ENCODE measurements around the gene RPS28.
"Not testable (repeated sequence)": the region's sequence is repeated elsewhere in the genome, so short reads cannot be mapped to it uniquely, and the experiment has no call there.

RPS28 gene

DNA sequence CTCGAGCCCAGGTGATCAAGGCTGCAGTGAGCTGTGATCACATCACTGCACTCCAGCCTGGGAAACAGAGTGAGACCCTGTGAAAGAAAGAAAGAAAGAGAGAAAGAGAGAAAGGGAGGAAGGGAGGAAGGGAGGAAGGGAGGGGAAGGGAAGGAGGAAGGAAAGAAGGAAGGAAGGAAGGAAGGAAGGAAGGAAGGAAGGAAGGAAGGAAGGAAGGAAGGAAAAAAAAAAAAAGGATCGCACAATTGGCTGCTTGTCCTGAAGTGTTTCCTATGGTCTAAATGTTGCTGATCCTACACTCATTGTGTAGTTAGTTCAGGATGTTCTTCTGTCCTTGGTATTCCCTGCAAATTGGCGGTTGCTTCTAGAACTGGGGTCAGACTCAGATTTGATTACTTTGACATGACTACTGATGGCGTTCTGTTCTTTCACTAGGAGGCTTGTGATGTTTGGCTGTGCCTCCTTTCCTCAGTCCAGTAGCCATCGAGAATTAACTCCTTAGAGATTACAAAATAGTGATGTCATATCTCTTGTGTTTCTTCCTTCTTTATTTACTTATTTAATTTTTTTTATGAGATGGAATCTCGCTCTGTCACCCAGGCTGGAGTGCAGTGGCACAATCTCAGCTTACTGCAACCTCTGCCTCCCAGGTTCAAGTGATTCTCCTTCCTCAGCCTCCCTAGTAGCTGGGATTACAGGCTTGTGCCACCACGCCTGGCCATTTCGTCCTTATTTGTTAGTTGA, 28.5 kb downstream of the RPS28 start:
- not testable (repeated sequence) for H3K9me3 Mint-ChIP-seq (ENCODE audit: low read depth); H3K27ac Mint-ChIP-seq; H3K27me3 Mint-ChIP-seq; H3K36me3 Mint-ChIP-seq; H3K4me1 Mint-ChIP-seq (ENCODE audit: low read depth); H3K4me3 Mint-ChIP-seq

DNA sequence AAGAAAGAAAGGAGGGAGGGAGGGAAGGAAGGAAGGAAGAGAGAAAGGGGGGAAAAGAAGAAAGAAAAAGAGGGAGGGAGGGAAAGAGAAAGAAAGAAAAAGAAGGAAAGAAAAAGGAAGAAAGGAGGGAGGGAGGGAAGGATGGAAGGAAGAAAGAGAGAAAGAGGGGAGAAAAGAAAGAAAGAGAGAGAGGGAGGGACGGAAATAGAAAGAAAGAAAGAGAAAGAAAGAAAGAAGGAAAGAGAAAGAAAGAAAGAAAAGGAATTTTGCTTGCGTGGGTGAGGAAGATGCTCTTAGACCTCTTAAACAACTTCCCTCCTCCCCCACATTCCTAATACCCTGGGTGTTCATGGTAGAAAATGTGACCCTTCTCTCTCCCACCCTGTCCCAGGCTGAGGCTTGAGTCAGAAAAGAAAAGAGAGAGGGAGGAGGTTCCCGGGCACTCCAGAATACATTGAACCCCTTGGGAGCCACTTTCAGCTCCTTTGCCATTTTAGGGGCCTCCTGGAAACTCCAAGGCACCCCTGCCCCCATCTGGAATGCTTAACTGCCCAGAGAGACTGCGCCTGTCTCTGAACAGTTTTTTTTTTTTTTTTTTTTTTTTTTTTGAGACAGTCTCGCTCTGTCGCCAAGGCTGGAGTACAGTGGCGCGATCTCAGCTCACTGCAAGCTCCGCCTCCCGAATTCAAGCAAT, 31.0 kb downstream of the RPS28 start:
- no peaks in the 10 kb centered on the region for H3K36me3 Mint-ChIP-seq
- H3K27me3 Mint-ChIP-seq = peaks cover 9% of the 10 kb centered on the region
- H3K9me3 Mint-ChIP-seq (ENCODE audit: low read depth) = peaks cover 3% of the 10 kb centered on the region
- no peak overlapping the region for H3K27ac Mint-ChIP-seq
- H3K4me1 Mint-ChIP-seq (ENCODE audit: low read depth) = peaks cover 2% of the 10 kb centered on the region
- H3K4me3 Mint-ChIP-seq = no peak overlapping the region

DNA sequence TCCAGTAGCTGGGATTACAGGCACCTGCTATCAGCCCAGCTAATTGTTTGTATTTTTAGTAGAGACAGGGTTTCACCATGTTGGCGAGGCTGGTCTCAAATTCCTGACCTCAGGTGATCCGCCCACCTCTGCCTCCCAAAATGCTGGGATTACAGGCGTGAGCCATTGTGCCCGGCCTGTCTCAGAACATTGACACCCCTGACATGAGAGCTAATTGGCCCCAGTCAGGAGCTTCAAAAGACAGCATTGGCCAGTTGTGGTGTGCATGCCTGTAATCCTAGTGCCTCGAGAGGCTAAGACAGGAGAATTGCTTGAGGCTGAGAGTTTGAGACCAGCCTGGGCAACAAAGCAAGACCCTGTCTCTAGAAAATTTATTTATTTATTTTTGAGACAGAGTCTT, 31.5 kb downstream of the RPS28 start:
- H3K27me3 Mint-ChIP-seq; H3K4me3 Mint-ChIP-seq; H3K9me3 Mint-ChIP-seq (ENCODE audit: low read depth); H3K27ac Mint-ChIP-seq; H3K36me3 Mint-ChIP-seq; H3K4me1 Mint-ChIP-seq (ENCODE audit: low read depth): not testable (repeated sequence)

DNA sequence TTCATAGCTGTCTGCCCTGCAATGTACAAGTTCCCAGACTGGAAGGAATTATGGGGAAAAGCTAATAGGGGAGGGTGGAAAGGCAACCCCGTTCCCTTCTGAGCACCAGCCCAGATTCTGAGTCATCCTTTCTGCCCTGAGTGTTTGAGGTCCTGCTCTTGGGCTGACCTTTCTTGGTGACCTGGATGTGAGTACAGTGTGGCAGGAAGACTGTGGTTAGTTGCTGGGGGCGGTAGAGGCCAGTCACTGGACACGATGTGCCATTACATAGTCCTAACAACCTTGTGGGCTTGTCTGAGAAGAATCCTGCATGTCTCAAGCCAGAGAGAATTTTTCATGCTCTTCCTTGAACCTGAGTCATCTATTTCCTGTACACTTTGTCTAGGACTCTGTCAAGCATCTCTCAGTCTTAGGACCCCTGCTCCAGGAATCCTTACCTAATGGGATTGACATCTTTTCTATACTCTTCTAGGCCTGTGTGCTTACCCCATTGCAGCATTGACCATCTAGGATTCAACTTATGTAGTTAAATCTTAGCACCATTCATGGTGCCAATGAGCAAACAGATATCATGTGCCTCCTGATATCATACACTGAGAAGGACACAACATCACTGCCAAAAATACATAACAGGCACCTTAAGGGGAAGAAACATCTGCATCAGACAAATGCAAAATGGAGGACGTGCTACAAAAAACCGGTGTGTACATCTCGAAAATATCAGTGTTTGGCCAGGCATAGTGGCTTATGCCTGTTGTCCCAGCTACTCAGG, 34.5 kb downstream of the RPS28 start:
- peaks cover 6% of the 10 kb centered on the region for H3K27me3 Mint-ChIP-seq
- peaks cover 3% of the 10 kb centered on the region for H3K9me3 Mint-ChIP-seq (ENCODE audit: low read depth)
- no peak overlapping the region for H3K27ac Mint-ChIP-seq
- no peaks in the 10 kb centered on the region for H3K36me3 Mint-ChIP-seq
- H3K4me3 Mint-ChIP-seq = no peak overlapping the region
- H3K4me1 Mint-ChIP-seq (ENCODE audit: low read depth) = peaks cover 2% of the 10 kb centered on the region

DNA sequence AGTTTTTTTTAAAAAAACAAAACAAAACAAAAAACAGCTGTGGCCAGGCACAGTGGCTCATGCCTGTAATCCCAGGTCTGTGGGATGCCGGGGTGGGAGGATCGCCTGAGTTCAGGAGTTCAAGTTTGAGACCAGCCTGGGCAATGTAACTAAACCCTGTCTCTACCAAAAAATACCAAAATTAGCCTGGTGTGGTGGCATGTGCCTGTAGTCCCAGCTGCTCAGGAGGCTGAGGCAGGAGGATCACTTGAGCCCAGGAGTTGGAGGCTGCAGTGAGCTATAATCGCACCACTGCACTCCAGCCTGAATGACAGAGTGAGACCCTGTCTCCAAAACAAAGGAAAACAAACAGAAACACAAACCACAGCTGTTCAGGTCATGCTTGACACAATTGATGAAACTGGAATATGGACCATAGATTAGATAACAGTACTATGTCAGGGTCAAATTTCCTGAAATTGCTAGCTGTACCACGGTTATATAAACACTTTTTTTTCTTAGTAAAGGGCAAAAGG, 35.8 kb downstream of the RPS28 start:
- Mint-ChIP-seq H3K27me3 (peaks cover 7% of the 10 kb centered on the region), H3K4me1 (ENCODE audit: low read depth) (peaks cover 4% of the 10 kb centered on the region), H3K4me3 (no peak overlapping the region), H3K27ac (no peak overlapping the region), H3K36me3 (no peaks in the 10 kb centered on the region), H3K9me3 (ENCODE audit: low read depth) (peaks cover 3% of the 10 kb centered on the region)

GRCh38 chr19:8358948-8359347, 37.7 kb downstream of the RPS28 start:
- Mint-ChIP-seq H3K36me3 (no peaks in the 10 kb centered on the region), H3K9me3 (ENCODE audit: low read depth) (peaks cover 3% of the 10 kb centered on the region), H3K4me1 (ENCODE audit: low read depth) (peaks cover 10% of the 10 kb centered on the region), H3K27me3 (peaks cover 11% of the 10 kb centered on the region), H3K4me3 (no peak overlapping the region), H3K27ac (no peak overlapping the region)

GRCh38 chr19:8360196-8360595, 38.9 kb downstream of the RPS28 start:
- no peak overlapping the region for H3K4me3 Mint-ChIP-seq
- no peak overlapping the region for H3K27ac Mint-ChIP-seq
- peaks cover 3% of the 10 kb centered on the region for H3K9me3 Mint-ChIP-seq (ENCODE audit: low read depth)
- peaks cover 10% of the 10 kb centered on the region for H3K4me1 Mint-ChIP-seq (ENCODE audit: low read depth)
- no peaks in the 10 kb centered on the region for H3K36me3 Mint-ChIP-seq
- peaks cover 11% of the 10 kb centered on the region for H3K27me3 Mint-ChIP-seq

DNA sequence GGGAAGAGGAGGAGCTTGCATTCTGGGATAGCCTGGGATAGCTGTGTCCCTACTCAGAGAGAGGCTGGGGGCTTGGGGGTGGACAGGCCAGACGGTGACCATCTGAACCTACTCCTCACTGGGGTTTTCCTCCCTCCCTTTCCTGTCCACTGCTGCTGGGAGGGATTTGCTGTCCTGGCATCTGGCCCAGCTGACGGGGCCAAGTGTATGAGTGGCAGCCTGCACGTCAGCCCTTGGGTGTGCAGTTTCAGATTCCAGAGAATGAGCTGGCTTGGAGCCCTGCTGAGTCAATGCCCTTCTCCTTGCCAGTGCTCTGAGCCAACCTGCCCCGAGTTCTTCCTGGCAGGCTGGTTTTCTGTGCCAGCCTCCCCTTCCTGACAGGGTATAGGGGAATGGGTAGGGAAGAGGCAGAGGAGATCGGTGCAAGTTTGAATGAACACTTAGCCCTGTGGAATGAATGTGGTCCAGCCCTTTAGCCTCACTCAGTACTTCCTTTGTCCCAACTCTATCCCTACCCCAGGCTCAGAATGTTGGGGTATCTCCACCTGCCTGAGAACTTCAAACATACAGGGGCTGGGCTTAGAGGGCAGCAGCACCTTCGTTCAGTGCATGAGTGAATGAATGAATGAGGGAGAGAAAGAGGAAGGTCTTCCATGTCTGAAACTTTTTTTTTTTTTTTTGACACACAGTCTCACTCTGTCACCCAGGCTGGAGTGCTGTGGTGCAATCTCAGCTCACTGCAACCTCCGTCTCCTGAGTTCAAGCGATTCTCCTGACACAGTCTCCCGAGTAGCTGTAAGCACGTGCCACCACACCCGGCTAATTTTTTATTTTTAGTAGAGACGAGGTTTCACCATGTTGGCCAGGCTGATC, 40.9 kb downstream of the RPS28 start:
- Mint-ChIP-seq H3K27me3 (peaks cover 14% of the 10 kb centered on the region), H3K4me3 (peak overlapping the region; percentile 51), H3K36me3 (no peaks in the 10 kb centered on the region), H3K27ac (no peak overlapping the region), H3K9me3 (ENCODE audit: low read depth) (no peaks in the 10 kb centered on the region), H3K4me1 (ENCODE audit: low read depth) (peaks cover 10% of the 10 kb centered on the region)

GRCh38 chr19:8363803-8364771, 42.8 kb downstream of the RPS28 start, which contains the start of gene ANGPTL4:
ANGPTL4 (plus strand) TSS chr19:8364155; CDS start chr19:8364322, 167 bp downstream.
- peaks cover 10% of the 10 kb centered on the region for H3K4me1 Mint-ChIP-seq (ENCODE audit: low read depth)
- no peaks in the 10 kb centered on the region for H3K36me3 Mint-ChIP-seq
- no peak within 1 kb of the TSS for H3K27ac Mint-ChIP-seq
- H3K4me3 Mint-ChIP-seq = peak within 1 kb of the TSS; percentile 88
- peaks cover 23% of the 10 kb centered on the region for H3K27me3 Mint-ChIP-seq
- H3K9me3 Mint-ChIP-seq (ENCODE audit: low read depth) = no peaks in the 10 kb centered on the region

- Mint-ChIP-seq H3K4me3 (no peak overlapping the region), H3K9me3 (ENCODE audit: low read depth) (no peaks in the 10 kb centered on the region), H3K27me3 (peaks cover 23% of the 10 kb centered on the region)
Observed at GRCh38 chr19:8366121-8366581, 44.9 kb downstream of the RPS28 start.

GRCh38 chr19:8366961-8367326, 45.6 kb downstream of the RPS28 start:
- no peaks in the 10 kb centered on the region for H3K9me3 Mint-ChIP-seq (ENCODE audit: low read depth)
- no peak overlapping the region for H3K27ac Mint-ChIP-seq
- peaks cover 20% of the 10 kb centered on the region for H3K27me3 Mint-ChIP-seq
- H3K4me3 Mint-ChIP-seq = no peak overlapping the region
- peaks cover 8% of the 10 kb centered on the region for H3K4me1 Mint-ChIP-seq (ENCODE audit: low read depth)
- no peaks in the 10 kb centered on the region for H3K36me3 Mint-ChIP-seq

More at GRCh38 chr19:8366121-8366581, 44.9 kb downstream of the RPS28 start:
- Mint-ChIP-seq H3K27ac (no peak overlapping the region), H3K36me3 (no peaks in the 10 kb centered on the region), H3K4me1 (ENCODE audit: low read depth) (peaks cover 10% of the 10 kb centered on the region)

DNA sequence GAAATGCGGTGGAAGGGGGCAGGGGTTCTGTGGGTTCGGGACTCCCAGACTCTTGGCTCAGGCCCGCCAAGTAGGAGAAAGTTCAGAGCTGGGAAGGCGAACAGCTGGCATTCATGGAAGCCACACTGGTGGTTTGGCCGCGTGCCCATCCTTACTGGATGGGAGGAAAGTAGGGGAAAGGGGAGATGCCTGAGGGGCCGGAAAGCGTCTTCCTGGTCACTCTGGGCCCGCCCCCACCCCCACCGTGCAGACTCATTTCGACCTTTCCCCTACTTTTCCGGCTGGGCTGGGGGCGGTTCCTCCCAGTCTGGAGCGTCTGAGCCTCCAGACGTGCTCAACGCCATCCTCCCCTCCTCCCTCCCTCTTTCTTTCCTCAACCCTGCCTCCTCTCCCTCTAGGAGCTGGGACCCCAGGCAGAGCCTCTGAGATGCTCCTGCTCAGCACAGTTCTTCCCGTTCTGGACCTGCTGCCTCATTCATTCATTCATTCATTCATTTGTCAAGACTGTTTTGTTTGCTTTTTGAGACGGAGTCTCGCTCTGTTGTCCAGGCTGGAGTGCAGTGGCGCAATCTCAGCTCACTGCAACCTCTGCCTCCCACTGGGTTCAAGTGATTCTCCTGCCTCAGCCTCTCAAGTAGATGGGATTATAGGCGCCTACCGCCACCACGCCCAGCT, 46.2 kb downstream of the RPS28 start:
- Mint-ChIP-seq H3K27ac (no peak overlapping the region), H3K36me3 (no peaks in the 10 kb centered on the region), H3K9me3 (ENCODE audit: low read depth) (no peaks in the 10 kb centered on the region), H3K4me3 (no peak overlapping the region), H3K4me1 (ENCODE audit: low read depth) (peaks cover 8% of the 10 kb centered on the region), H3K27me3 (peaks cover 18% of the 10 kb centered on the region)
